ENCODE data around the gene ANGPTL5.
"Not testable (repeated sequence)": the region's sequence is repeated elsewhere in the genome, so short reads cannot be mapped to it uniquely, and the experiment has no call there.

ANGPTL5 gene

GRCh38 chr11:101889767-101890166 lies 26.6 kb downstream of the ANGPTL5 start:
- DNase-seq (ENCODE audit: low read depth in 2 of 3, low spot score in 1 of 3): no peak

GRCh38 chr11:101885631-101886030 lies 30.7 kb downstream of the ANGPTL5 start:
- no peak for DNase-seq (ENCODE audit: low read depth in 2 of 3, low spot score in 1 of 3)

- DNase-seq (ENCODE audit: low read depth in 2 of 3, low spot score in 1 of 3): no peak
Observed at GRCh38 chr11:101881586-101881985, 34.7 kb downstream of the ANGPTL5 start.

GRCh38 chr11:101880222-101880621 lies 36.1 kb downstream of the ANGPTL5 start:
- no peak for DNase-seq (ENCODE audit: low read depth in 2 of 3, low spot score in 1 of 3)

GRCh38 chr11:101872171-101872882 lies 44.0 kb downstream of the ANGPTL5 start:
- DNase-seq (ENCODE audit: low read depth in 2 of 3, low spot score in 1 of 3): no peak

GRCh38 chr11:101870510-101870909 lies 45.8 kb downstream of the ANGPTL5 start:
- no peak for DNase-seq (ENCODE audit: low read depth in 2 of 3, low spot score in 1 of 3)

- no peak for DNase-seq (ENCODE audit: low read depth in 2 of 3, low spot score in 1 of 3)
Observed at GRCh38 chr11:101867951-101868350, 48.4 kb downstream of the ANGPTL5 start.

GRCh38 chr11:101866619-101867491 lies 49.5 kb downstream of the ANGPTL5 start:
- DNase-seq (ENCODE audit: low read depth in 2 of 3, low spot score in 1 of 3): no peak

- no peak for DNase-seq (ENCODE audit: low read depth in 2 of 3, low spot score in 1 of 3)
Observed at GRCh38 chr11:101864098-101864497, 52.2 kb downstream of the ANGPTL5 start.

GRCh38 chr11:101863361-101863760 lies 53.0 kb downstream of the ANGPTL5 start:
- DNase-seq (ENCODE audit: low read depth in 2 of 3, low spot score in 1 of 3): no peak

GRCh38 chr11:101862391-101863233 lies 53.7 kb downstream of the ANGPTL5 start:
- no peak for DNase-seq (ENCODE audit: low read depth in 2 of 3, low spot score in 1 of 3)

GRCh38 chr11:101860696-101861427 lies 55.5 kb downstream of the ANGPTL5 start:
- DNase-seq (ENCODE audit: low read depth in 2 of 3, low spot score in 1 of 3): peak in 1 of 3 donors; percentile 24

GRCh38 chr11:101852260-101852659 lies 64.1 kb downstream of the ANGPTL5 start:
- DNase-seq (ENCODE audit: low read depth in 2 of 3, low spot score in 1 of 3): not testable (repeated sequence)

GRCh38 chr11:101848262-101848661 lies 68.1 kb downstream of the ANGPTL5 start:
- no peak for DNase-seq (ENCODE audit: low read depth in 2 of 3, low spot score in 1 of 3)

- no peak for DNase-seq (ENCODE audit: low read depth in 2 of 3, low spot score in 1 of 3)
Observed at GRCh38 chr11:101844608-101845007, 71.7 kb downstream of the ANGPTL5 start.

GRCh38 chr11:101840704-101841103 lies 75.6 kb downstream of the ANGPTL5 start:
- no peak for DNase-seq (ENCODE audit: low read depth in 2 of 3, low spot score in 1 of 3)

All from stimulated activated CD4-positive, alpha-beta T cell treated with anti-CD3 and anti-CD28 coated beads, Interleukin-12 subunit alpha, Interleukin-12 subunit beta, amount 100 ng/mL, for 48 hours (primary cell).